Fibroblast of the aortic adventitia (primary cell): ENCODE results near the gene HS3ST5. TPM values are rescaled to one million over a fixed set of nuclear protein-coding genes. Genes with fewer than 3 reads are reported as not detected.

Experiments
- DNase-seq: peaks from one replicate; pipeline ENCODE4 v3.0.0-alpha.2; 2010; ENCODE audit warnings: low read depth
- H3K4me3 ChIP-seq: 2 replicates; pipeline ENCODE4 v1.5.1; 2011; ENCODE audit warnings: low read depth, mild to moderate bottlenecking, control low read depth, low read length, moderate library complexity
- CTCF ChIP-seq: IDR thresholded peaks from 2 replicates; pipeline ENCODE4 v1.5.1; 2011; ENCODE audit warnings: mild to moderate bottlenecking, low read length, control low read depth, inconsistent platforms; ENCODE audit not compliant: insufficient read depth
- total RNA-seq: library from RNA; depleted of rRNA; stranded (reverse); fragments of >200 nt; gene quantifications from 2 replicates; pipeline ENCODE4 v1.2.3, GENCODE V29; 2012; ENCODE audit warnings: low replicate concordance

Gene HS3ST5
- total RNA-seq, 1 donor = 0.09 TPM

DNA sequence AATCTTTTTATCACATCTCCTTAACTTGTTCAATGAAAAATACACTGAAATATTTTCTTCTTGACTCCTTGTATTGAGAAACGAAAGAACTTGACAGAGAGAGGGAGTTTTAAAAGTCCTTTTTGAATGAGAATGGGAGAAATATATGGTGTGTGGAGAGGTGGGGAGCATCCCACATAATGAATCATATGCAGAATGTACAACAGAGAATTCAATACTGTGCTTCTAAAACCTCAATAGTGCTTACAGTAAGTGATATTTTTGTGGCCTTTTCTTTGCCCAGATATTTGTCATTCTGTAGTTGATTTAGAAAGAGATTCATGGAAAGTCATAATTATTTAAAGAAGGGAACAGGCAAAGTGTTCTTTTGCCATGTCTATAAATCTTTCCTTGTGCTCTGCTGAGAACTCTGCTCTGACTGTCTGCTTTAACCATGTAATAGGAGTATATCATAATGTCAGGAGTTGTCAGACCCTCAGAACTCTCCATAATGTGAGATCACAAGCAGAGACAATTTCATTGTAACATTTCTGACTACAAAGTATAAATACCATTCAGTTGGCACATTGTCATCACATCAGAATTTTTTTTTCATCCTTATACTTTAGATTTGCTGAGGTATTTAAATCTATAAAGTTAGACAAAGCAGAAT is 32.8 kb upstream of the HS3ST5 start:
- TF ChIP-seq CTCF = no peak
- H3K4me3 ChIP-seq = no peak overlapping the region
- no peak for DNase-seq

GRCh38 chr6:114367315-114367961 is 24.6 kb upstream of the HS3ST5 start:
- DNase-seq = no peak
- no peak overlapping the region for H3K4me3 ChIP-seq
- no peak for TF ChIP-seq CTCF

DNA sequence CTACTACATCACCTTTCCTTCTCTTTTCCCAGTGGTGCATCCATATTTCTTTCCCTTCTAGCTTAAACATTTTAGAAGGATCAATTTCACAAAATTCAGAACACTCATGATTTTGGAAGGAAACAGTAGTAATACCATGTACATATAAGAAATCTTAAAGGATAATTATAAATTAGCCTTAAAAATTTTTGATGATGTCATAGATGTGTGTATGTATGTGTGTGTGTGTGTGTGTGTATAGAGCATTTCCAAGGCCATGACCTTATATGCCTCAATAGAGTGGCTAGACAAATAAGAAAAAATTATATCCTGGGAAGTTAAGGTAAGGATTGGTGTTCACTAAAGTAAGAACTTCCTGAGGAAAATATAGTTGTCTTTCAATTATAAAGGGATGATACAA is 24.1 kb upstream of the HS3ST5 start:
- no peak overlapping the region for H3K4me3 ChIP-seq
- DNase-seq = no peak
- TF ChIP-seq CTCF = no peak

DNA sequence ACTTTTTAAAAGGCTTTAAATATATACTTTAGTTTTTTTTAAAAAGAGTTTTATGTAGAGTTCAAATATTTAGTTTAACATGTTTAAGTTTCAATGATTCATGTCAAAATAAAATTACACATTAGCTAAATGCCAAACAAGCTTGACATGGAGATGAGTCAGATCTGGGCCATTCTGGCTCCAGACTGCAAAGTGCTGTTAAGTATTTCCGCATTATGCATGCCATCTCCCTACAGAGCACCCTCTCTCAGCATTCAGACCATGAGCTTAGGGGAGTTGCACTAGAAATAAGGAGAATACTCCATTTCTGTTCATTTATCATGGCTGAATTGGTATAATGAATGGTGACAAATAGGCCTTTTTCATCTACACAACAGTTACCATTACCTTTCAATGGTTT is 21.5 kb upstream of the HS3ST5 start:
- no peak for TF ChIP-seq CTCF
- DNase-seq = no peak

GRCh38 chr6:114362957-114363356 is 20.1 kb upstream of the HS3ST5 start:
- DNase-seq = no peak
- no peak overlapping the region for H3K4me3 ChIP-seq

More for the DNA sequence above, 21.5 kb upstream of the HS3ST5 start:
- no peak overlapping the region for H3K4me3 ChIP-seq

DNA sequence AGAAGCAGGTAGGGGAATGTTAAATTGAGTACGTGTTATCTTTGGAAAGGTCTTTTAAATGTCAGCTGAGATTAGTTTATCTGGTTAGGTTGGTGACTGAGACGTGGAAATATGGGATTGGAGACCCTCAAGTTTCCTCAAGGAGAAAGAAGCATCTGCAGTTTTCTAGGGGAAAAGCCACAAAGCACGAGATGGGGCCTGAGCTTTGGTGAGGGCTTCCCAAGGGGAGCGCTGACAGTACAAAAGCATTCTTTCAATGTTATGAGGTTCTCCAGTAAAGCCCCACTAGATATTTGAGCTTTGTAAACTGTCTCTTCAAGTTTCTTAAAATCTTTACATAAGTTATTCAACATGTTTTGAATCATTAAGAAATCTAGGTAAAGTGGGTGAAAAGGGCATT is 19.6 kb upstream of the HS3ST5 start:
- TF ChIP-seq CTCF = no peak

More at GRCh38 chr6:114362957-114363356, 20.1 kb upstream of the HS3ST5 start:
- no peak for TF ChIP-seq CTCF

More for the DNA sequence above, 19.6 kb upstream of the HS3ST5 start:
- no peak for DNase-seq
- no peak overlapping the region for H3K4me3 ChIP-seq
